Endodermal cell (in vitro differentiated cells): ENCODE data around the gene SIRT6. TPM values are rescaled to one million over a fixed set of nuclear protein-coding genes. Genes with fewer than 3 reads are reported as not detected.

Source experiments
- DNase-seq: peaks from one replicate; pipeline ENCODE4 v3.0.0-alpha.2; 2017
- H3K27ac ChIP-seq: 2 replicates; pipeline ENCODE4 v1.5.1; 2013; ENCODE audit warnings: mild to moderate bottlenecking, low read depth, low read length, moderate library complexity
- H3K27me3 ChIP-seq: 2 replicates; pipeline ENCODE4 v1.6.1; 2013; ENCODE audit warnings: mild to moderate bottlenecking, low read length, moderate library complexity; ENCODE audit not compliant: insufficient read depth, control insufficient read depth, poor library complexity, severe bottlenecking
- H3K36me3 ChIP-seq: 2 replicates; pipeline ENCODE4 v1.7.0; 2013; ENCODE audit warnings: mild to moderate bottlenecking, low read length, moderate library complexity; ENCODE audit not compliant: control insufficient read depth, insufficient read depth
- H3K4me1 ChIP-seq: one replicate; pipeline ENCODE4 v1.7.0; 2013; ENCODE audit warnings: low read length; ENCODE audit not compliant: control insufficient read depth, insufficient read depth
- H3K4me3 ChIP-seq: 2 replicates; pipeline ENCODE4 v1.5.1; 2013; ENCODE audit warnings: mild to moderate bottlenecking, low read length, moderate library complexity
- H3K9ac ChIP-seq: 2 replicates; pipeline ENCODE4 v1.6.1; 2013; ENCODE audit warnings: mild to moderate bottlenecking, low read length, moderate library complexity; ENCODE audit not compliant: poor library complexity, severe bottlenecking; ENCODE audit errors: extremely low read depth
- H3K9me3 ChIP-seq: 2 replicates; pipeline ENCODE4 v1.6.1; 2013; ENCODE audit warnings: mild to moderate bottlenecking, low read length, moderate library complexity; ENCODE audit not compliant: control insufficient read depth
- H3K27ac Mint-ChIP-seq: 2 replicates; pipeline ENCODE4 v1.8.0; 2020; ENCODE audit warnings: mixed read lengths
- H3K27me3 Mint-ChIP-seq: 2 replicates; pipeline ENCODE4 v1.8.0; 2021; ENCODE audit warnings: mild to moderate bottlenecking, mixed read lengths; ENCODE audit not compliant: insufficient read depth
- H3K36me3 Mint-ChIP-seq: 2 replicates; pipeline ENCODE4 v1.8.0; 2020; ENCODE audit warnings: low read depth, mixed read lengths
- H3K4me1 Mint-ChIP-seq: 2 replicates; pipeline ENCODE4 v1.8.0; 2020; ENCODE audit warnings: mixed read lengths
- H3K4me3 Mint-ChIP-seq: 2 replicates; pipeline ENCODE4 v1.8.0; 2020; ENCODE audit warnings: mild to moderate bottlenecking, moderate library complexity, mixed read lengths
- H3K9me3 Mint-ChIP-seq: 2 replicates; pipeline ENCODE4 v1.8.0; 2020; ENCODE audit warnings: mild to moderate bottlenecking, mixed read lengths
- WGBS, 2 experiments: methylation state at CpG; one replicate each; pipeline versions ENCODE4 v1.1.5 to v1.1.7; 2013; ENCODE audit warnings: missing lambda C conversion rate in 2 of 2, mixed read lengths in 1 of 2; ENCODE audit not compliant: insufficient coverage in 1 of 2, insufficient read length in 1 of 2; 5-methylcytosine and 5-hydroxymethylcytosine counted together
- total RNA-seq, 2 donors: library from RNA; stranded (reverse); fragmentation: NEBNext Ultra II Directional in 1 of 2; extraction: Animal tissue kit (Norgen Biotek cat#: 25700) in 1 of 2; gene quantifications; 2 replicates in 1 of 2; 3 replicates in 1 of 2; pipeline ENCODE4 v1.2.1, GENCODE V29; 2021
- TF ChIP-seq, protein P1 (sequence below): fragments of 200-600 bp; sonication (generic); conservative IDR thresholded peaks from 2 replicates; pipeline ENCODE4 v1.5.0; 2021; ENCODE audit warnings: antibody characterized with exemption, mild to moderate bottlenecking

Gene SIRT6
- total RNA-seq, 2 donors from 2014 or later = 22.1 to 29.1 TPM

- Mint-ChIP-seq H3K36me3 (peaks cover 17% of the 10 kb centered on the region), H3K4me1 (no peaks in the 10 kb centered on the region), H3K27ac (no peak overlapping the region), H3K9me3 (no peaks in the 10 kb centered on the region), H3K27me3 (peaks cover 17% of the 10 kb centered on the region), H3K4me3 (no peak overlapping the region)
- H3K27ac ChIP-seq = no peak overlapping the region
- peaks cover 10% of the 10 kb centered on the region for H3K36me3 ChIP-seq
- DNase-seq = no peak
- no peaks in the 10 kb centered on the region for H3K4me1 ChIP-seq
- WGBS, 2 experiments = 95 to 96% methylated on average over 29 to 41 of the region's 41 CpGs
- no peaks in the 10 kb centered on the region for H3K9me3 ChIP-seq
- peaks cover 25% of the 10 kb centered on the region for H3K27me3 ChIP-seq
- no peak overlapping the region for H3K4me3 ChIP-seq
- no peak overlapping the region for H3K9ac ChIP-seq
- TF ChIP-seq, protein P1, sequence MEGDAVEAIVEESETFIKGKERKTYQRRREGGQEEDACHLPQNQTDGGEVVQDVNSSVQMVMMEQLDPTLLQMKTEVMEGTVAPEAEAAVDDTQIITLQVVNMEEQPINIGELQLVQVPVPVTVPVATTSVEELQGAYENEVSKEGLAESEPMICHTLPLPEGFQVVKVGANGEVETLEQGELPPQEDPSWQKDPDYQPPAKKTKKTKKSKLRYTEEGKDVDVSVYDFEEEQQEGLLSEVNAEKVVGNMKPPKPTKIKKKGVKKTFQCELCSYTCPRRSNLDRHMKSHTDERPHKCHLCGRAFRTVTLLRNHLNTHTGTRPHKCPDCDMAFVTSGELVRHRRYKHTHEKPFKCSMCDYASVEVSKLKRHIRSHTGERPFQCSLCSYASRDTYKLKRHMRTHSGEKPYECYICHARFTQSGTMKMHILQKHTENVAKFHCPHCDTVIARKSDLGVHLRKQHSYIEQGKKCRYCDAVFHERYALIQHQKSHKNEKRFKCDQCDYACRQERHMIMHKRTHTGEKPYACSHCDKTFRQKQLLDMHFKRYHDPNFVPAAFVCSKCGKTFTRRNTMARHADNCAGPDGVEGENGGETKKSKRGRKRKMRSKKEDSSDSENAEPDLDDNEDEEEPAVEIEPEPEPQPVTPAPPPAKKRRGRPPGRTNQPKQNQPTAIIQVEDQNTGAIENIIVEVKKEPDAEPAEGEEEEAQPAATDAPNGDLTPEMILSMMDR = no peak
Measured at GRCh38 chr19:4174895-4175668, 7.3 kb downstream of the SIRT6 start.

GRCh38 chr19:4174213-4174894, 8.0 kb downstream of the SIRT6 start:
- Histone ChIP-seq H3K27me3 (peaks cover 25% of the 10 kb centered on the region), H3K4me1 (no peaks in the 10 kb centered on the region), H3K4me3 (no peak overlapping the region), H3K9ac (no peak overlapping the region), H3K27ac (no peak overlapping the region), H3K36me3 (peaks cover 6% of the 10 kb centered on the region), H3K9me3 (no peaks in the 10 kb centered on the region)
- H3K9me3 Mint-ChIP-seq = no peaks in the 10 kb centered on the region
- peaks cover 20% of the 10 kb centered on the region for H3K27me3 Mint-ChIP-seq
- no peak overlapping the region for H3K27ac Mint-ChIP-seq
- TF ChIP-seq, protein P1 = no peak
- 90 to 91% methylated on average over 10 to 21 of the region's 21 CpGs for WGBS, 2 experiments
- H3K4me3 Mint-ChIP-seq = no peak overlapping the region
- no peak for DNase-seq
- H3K36me3 Mint-ChIP-seq = peaks cover 10% of the 10 kb centered on the region
- H3K4me1 Mint-ChIP-seq = no peaks in the 10 kb centered on the region

GRCh38 chr19:4173479-4174212, 8.7 kb downstream of the SIRT6 start:
- TF ChIP-seq, protein P1 = no peak
- Mint-ChIP-seq H3K4me3 (no peak overlapping the region), H3K36me3 (peaks cover 5% of the 10 kb centered on the region), H3K27me3 (peaks cover 25% of the 10 kb centered on the region), H3K9me3 (no peaks in the 10 kb centered on the region), H3K27ac (no peak overlapping the region), H3K4me1 (no peaks in the 10 kb centered on the region)
- 59 to 60% methylated on average over 8 to 11 of the region's 11 CpGs for WGBS, 2 experiments
- Histone ChIP-seq H3K9ac (no peak overlapping the region), H3K36me3 (peaks cover 2% of the 10 kb centered on the region), H3K4me3 (no peak overlapping the region), H3K9me3 (no peaks in the 10 kb centered on the region), H3K27me3 (peaks cover 25% of the 10 kb centered on the region), H3K4me1 (no peaks in the 10 kb centered on the region), H3K27ac (no peak overlapping the region)
- DNase-seq = no peak
